ENCODE measurements around the gene RADIL. TPM values are rescaled to one million over a fixed set of nuclear protein-coding genes. Genes with fewer than 3 reads are reported as not detected.
A peak's percentile ranks its signal among the peaks of the same experiment; 100 is the strongest.

RADIL gene
- total and polyA plus RNA-seq, 8 donors, result 1.2 to 21.6 (median 3.0) TPM; not detected in 1

GRCh38 chr7:4842319-4843064, 41.0 kb downstream of the RADIL start:
- DNase-seq, result peak in 1 of 2 donors; percentile 67
- Histone ChIP-seq H3K4me3 (no peak overlapping the region), H3K36me3 (no peaks in the 10 kb centered on the region), H3K27ac (peak overlapping the region in 2 of 5 donors; percentile 3 to 41), H3K27me3 (peaks cover 0 to 8% (median 0%) of the 10 kb centered on the region in 3 donors), H3K4me1 (no peaks in the 10 kb centered on the region), H3K9me3 (no peaks in the 10 kb centered on the region)
- 43 to 60% (median 51%) methylated on average over 20 to 22 of the region's 22 CpGs for WGBS, 5 donors
- TF ChIP-seq EP300 (IDR thresholded peaks at IDR 0.05) (no peak), POLR2AphosphoS5 (IDR thresholded peaks at IDR 0.05) (no peak), POLR2A (IDR thresholded peaks at IDR 0.05) (no peak), CTCF (IDR thresholded peaks at IDR 0.05) (no peak)
- intact Hi-C loops (cut with DNase I; ENCODE audit: low total_unique reads), result no loop called here

GRCh38 chr7:4841836-4842235, 41.7 kb downstream of the RADIL start:
- H3K27me3 ChIP-seq, result peaks cover 0 to 8% (median 0%) of the 10 kb centered on the region in 3 donors
- intact Hi-C loops (cut with DNase I; ENCODE audit: low total_unique reads), result no loop called here
- peak overlapping the region in 1 of 5 donors; percentile 41 for H3K27ac ChIP-seq
- H3K9me3 ChIP-seq, result no peaks in the 10 kb centered on the region
- 87 to 97% (median 92%) methylated on average over 13 of the region's 13 CpGs for WGBS, 5 donors
- no peak overlapping the region for H3K4me3 ChIP-seq
- no peaks in the 10 kb centered on the region for H3K4me1 ChIP-seq
- no peak for TF ChIP-seq EP300 (IDR thresholded peaks at IDR 0.05)
- TF ChIP-seq POLR2A (IDR thresholded peaks at IDR 0.05), result no peak
- TF ChIP-seq CTCF (IDR thresholded peaks at IDR 0.05), result no peak
- no peaks in the 10 kb centered on the region for H3K36me3 ChIP-seq
- DNase-seq, result no peak

- intact Hi-C loops (cut with DNase I; ENCODE audit: low total_unique reads), result no loop called here
- 89 to 96% (median 91%) methylated on average over 17 of the region's 17 CpGs for WGBS, 5 donors
- DNase-seq, result no peak
Observed at GRCh38 chr7:4841007-4841784, 42.3 kb downstream of the RADIL start.

More at GRCh38 chr7:4841007-4841784, 42.3 kb downstream of the RADIL start:
- no peaks in the 10 kb centered on the region for H3K4me1 ChIP-seq
- TF ChIP-seq POLR2AphosphoS5 (IDR thresholded peaks at IDR 0.05) (no peak), EP300 (IDR thresholded peaks at IDR 0.05) (no peak), POLR2A (IDR thresholded peaks at IDR 0.05) (no peak), CTCF (IDR thresholded peaks at IDR 0.05) (no peak)
- no peaks in the 10 kb centered on the region for H3K9me3 ChIP-seq
- peaks cover 0 to 7% (median 0%) of the 10 kb centered on the region in 3 donors for H3K27me3 ChIP-seq
- no peak overlapping the region for H3K4me3 ChIP-seq
- H3K27ac ChIP-seq, result no peak overlapping the region
- peaks cover 0 to 1% (median 0%) of the 10 kb centered on the region in 4 donors for H3K36me3 ChIP-seq

Measured in stomach (tissue), 9 donors.